Psoas muscle (tissue), 8 donors: ENCODE measurements around the gene HNRNPA1. TPM values are rescaled to one million over a fixed set of nuclear protein-coding genes. Genes with fewer than 3 reads are reported as not detected.

Experiments used
- ATAC-seq, 4 donors: fragments of 200-7000 bp; cut with Tn5 transposase; one replicate each; pipeline ENCODE4 v1.9.1; 2020; ENCODE audit warnings: moderate library complexity in 3 of 4, mild to moderate bottlenecking in 2 of 4
- DNase-seq, 2 donors: peaks; one replicate each; pipeline ENCODE4 v3.0.0-alpha.2; 2020
- H3K27ac ChIP-seq: fragments of 200-600 bp; one replicate; pipeline ENCODE4 v1.8.0; 2022
- H3K27me3 ChIP-seq, 3 donors: fragments of 200-600 bp in 1 of 3; one replicate each; pipeline versions ENCODE4 v1.6.1 to v1.8.0; 2013 to 2022; ENCODE audit warnings: low read length in 2 of 3, mild to moderate bottlenecking in 2 of 3, moderate library complexity in 1 of 3; ENCODE audit not compliant: insufficient read depth in 3 of 3
- H3K36me3 ChIP-seq, 2 donors: fragments of 200-600 bp in 1 of 2; one replicate each; pipeline versions ENCODE4 v1.6.1 to v1.8.0; 2013 to 2022; ENCODE audit warnings: low read depth in 1 of 2, mild to moderate bottlenecking in 1 of 2, moderate library complexity in 1 of 2; ENCODE audit not compliant: insufficient read depth in 1 of 2
- H3K4me1 ChIP-seq: fragments of 200-600 bp; one replicate; pipeline ENCODE4 v1.8.0; 2022
- H3K4me3 ChIP-seq: fragments of 200-600 bp; one replicate; pipeline ENCODE4 v1.8.0; 2022; ENCODE audit warnings: mild to moderate bottlenecking
- H3K9me3 ChIP-seq: fragments of 200-600 bp; one replicate; pipeline ENCODE4 v1.8.0; 2022
- WGBS, 3 donors: extraction: QIAGEN DNeasy Blood & Tissue Kit; methylation state at CpG; one replicate each; pipeline versions ENCODE4 v1.1.6 to v1.1.7; 2013; 5-methylcytosine and 5-hydroxymethylcytosine counted together
- intact Hi-C, 2 donors: fragments of 100-400 bp; cut with DNase I; formaldehyde crosslinking; loops; one replicate each; pipeline versions ENCODE4 v1.11.0 to v1.14.2; 2022
- polyA plus RNA-seq, 3 donors: library from polyadenylated mRNA; stranded (reverse); fragments of 200-250 nt; gene quantifications; one replicate each; pipeline ENCODE4 v1.2.3, GENCODE V29; 2013
- total RNA-seq, 4 donors: library from RNA; stranded (reverse); fragmentation: NEBNext Ultra II Directional in 2 of 4; extraction: Animal tissue kit (Norgen Biotek cat#: 25700) in 2 of 4; gene quantifications; one replicate each; pipeline versions ENCODE4 v1.2.1 to v1.2.4, GENCODE V29; 2021 to 2023
- TF ChIP-seq, protein P1 (sequence below): fragments of 200-600 bp; IDR thresholded peaks from one replicate; pipeline ENCODE4 v1.8.0; 2022; ENCODE audit warnings: antibody characterized with exemption
- donor health status: healthy with polysubstance abuse.
- donor health status: DM: no; HTN: no; CAD: no; lungs with moderate emphysema.
- donor health status: Bipolar disorder and iron deficiency.
- donor health status: healthy.
- donor health status: DM: yes; HTN: yes; CAD: no.
- donor health status: DM: no; HTN: no; CAD: no.
- donor health status: DM: no; HTN: no; CAD: no.
- donor health status: DM: yes; HTN: yes; CAD: no.

The HNRNPA1 gene
- total and polyA plus RNA-seq, 7 donors, result 282 to 826 (median 453) TPM

DNA sequence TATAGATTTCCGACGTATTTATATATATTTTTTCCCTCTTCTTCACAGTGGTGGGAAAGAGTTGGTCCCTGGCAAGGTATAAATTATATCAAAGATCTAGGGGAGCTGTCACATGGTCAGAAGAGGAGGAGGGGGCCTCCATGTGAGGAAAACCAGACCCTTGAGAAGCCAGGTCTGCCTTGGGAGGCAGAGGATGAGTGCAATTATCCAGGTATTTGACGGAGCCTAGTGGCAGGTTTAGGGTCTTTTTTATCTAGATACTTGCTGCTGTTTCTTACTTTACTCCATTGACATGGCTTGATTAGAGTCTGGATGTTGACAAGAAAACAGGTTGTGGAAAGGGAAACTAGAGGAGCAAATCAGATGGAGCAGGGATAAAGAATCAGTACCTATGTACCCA, 49.9 kb downstream of the HNRNPA1 start:
- 62 to 72% (median 65%) methylated on average over 3 of the region's 3 CpGs for WGBS, 3 donors
- TF ChIP-seq, protein P1, sequence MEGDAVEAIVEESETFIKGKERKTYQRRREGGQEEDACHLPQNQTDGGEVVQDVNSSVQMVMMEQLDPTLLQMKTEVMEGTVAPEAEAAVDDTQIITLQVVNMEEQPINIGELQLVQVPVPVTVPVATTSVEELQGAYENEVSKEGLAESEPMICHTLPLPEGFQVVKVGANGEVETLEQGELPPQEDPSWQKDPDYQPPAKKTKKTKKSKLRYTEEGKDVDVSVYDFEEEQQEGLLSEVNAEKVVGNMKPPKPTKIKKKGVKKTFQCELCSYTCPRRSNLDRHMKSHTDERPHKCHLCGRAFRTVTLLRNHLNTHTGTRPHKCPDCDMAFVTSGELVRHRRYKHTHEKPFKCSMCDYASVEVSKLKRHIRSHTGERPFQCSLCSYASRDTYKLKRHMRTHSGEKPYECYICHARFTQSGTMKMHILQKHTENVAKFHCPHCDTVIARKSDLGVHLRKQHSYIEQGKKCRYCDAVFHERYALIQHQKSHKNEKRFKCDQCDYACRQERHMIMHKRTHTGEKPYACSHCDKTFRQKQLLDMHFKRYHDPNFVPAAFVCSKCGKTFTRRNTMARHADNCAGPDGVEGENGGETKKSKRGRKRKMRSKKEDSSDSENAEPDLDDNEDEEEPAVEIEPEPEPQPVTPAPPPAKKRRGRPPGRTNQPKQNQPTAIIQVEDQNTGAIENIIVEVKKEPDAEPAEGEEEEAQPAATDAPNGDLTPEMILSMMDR, result no peak

DNA sequence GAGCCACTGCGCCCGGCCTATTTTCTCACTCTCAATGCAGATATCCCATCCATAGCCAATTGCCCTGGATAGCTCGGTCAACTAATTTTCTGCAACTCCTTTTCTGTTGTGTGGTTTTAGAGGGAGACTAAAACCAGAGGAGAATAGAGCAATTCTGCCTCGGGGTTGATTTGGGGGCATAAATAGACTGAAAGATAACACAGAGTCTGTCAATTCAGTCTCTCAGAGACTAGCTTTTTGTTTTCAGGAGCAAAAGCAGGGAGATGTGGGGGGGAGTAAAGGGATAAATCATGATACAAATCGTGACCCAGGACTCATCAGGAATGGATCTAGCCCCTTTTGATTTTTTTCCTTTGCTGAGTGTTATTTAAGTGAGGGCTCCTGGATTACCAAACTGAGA, 50.9 kb downstream of the HNRNPA1 start:
- no peaks in the 10 kb centered on the region for H3K9me3 ChIP-seq
- H3K27me3 ChIP-seq, result no peaks in the 10 kb centered on the region
- H3K4me1 ChIP-seq, result peaks cover 37% of the 10 kb centered on the region
- no peak overlapping the region for H3K4me3 ChIP-seq
- 84 to 88% (median 88%) methylated on average over 5 of the region's 5 CpGs for WGBS, 3 donors
- TF ChIP-seq, protein P1, result no peak
- no peak for DNase-seq
- H3K36me3 ChIP-seq, result peaks cover 0 to 20% of the 10 kb centered on the region in 2 donors
- no peak for ATAC-seq
- H3K27ac ChIP-seq, result no peak overlapping the region
- intact Hi-C loops, result no loop called here

More for the DNA sequence above, 49.9 kb downstream of the HNRNPA1 start:
- DNase-seq (no peak), ATAC-seq (no peak)
- Histone ChIP-seq H3K27ac (no peak overlapping the region), H3K27me3 (no peaks in the 10 kb centered on the region), H3K4me1 (peaks cover 44% of the 10 kb centered on the region), H3K4me3 (no peak overlapping the region), H3K9me3 (no peaks in the 10 kb centered on the region), H3K36me3 (peaks cover 0 to 20% of the 10 kb centered on the region in 2 donors)
- intact Hi-C loops, result no loop called here

DNA sequence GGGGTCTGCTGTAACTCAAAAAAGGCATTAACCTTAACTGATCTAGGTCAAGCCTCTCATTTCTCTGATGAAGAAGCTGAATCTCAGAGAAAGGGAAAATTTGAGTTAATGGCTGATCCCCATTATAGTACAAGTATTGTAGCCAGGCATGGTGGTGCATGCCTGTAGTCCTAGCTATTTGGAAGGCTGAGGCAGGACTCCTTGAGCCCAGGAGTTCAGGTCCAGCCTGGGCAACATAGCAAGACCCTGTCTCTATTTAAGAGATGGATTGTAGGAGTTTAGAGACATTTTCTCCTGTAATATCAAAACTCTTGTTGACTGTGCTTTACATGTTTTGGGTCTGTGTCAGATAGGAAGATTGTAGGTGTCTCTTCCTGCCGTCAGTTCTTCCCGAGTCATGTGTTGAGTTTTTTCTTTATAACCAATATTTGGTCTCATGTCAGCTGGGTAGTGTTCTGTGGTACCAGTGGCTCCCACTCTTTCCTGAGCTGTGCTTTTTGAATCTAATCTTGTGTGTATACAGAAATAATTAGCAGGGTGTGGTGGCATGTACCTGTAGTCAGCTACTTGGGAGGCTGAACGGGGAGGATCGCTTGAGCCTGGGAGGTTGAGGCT, 53.0 kb downstream of the HNRNPA1 start:
- TF ChIP-seq, protein P1, result no peak
- H3K27me3 ChIP-seq, result no peaks in the 10 kb centered on the region
- 94 to 96% (median 96%) methylated on average over 4 of the region's 4 CpGs for WGBS, 3 donors
- ATAC-seq (no peak), DNase-seq (no peak)
- H3K9me3 ChIP-seq, result no peaks in the 10 kb centered on the region
- peaks cover 0 to 17% of the 10 kb centered on the region in 2 donors for H3K36me3 ChIP-seq
- intact Hi-C loops, result no loop called here
- H3K27ac ChIP-seq, result no peak overlapping the region
- H3K4me1 ChIP-seq, result peaks cover 41% of the 10 kb centered on the region
- H3K4me3 ChIP-seq, result no peak overlapping the region

Other genes starting within 250 kb of the HNRNPA1 start
- gene HOXC5, start 247.7 kb upstream of the HNRNPA1 start, total RNA-seq, result 1 to 10 TPM in 2 of 4 donors, under 1 TPM in 2; 0.25 to 3.3 (median 1.1) TPM
- under 1 TPM; 0.03 to 0.58 (median 0.04) TPM for gene HOXC5, start 247.7 kb upstream of the HNRNPA1 start, polyA plus RNA-seq
- 1 to 10 TPM; 1.6 to 4.7 (median 2.6) TPM for gene HOXC4, start 226.9 kb upstream of the HNRNPA1 start, total RNA-seq
- gene HOXC4, start 226.9 kb upstream of the HNRNPA1 start, polyA plus RNA-seq, result 1 to 10 TPM in 2 of 3 donors, under 1 TPM in 1; 0.72 to 1.4 (median 1.1) TPM
- gene SMUG1, start 91.7 kb upstream of the HNRNPA1 start, total RNA-seq, result 10 to 100 TPM; 16.4 to 25.7 (median 19.7) TPM
- 10 to 100 TPM; 28.2 to 49.2 (median 36.5) TPM for gene SMUG1, start 91.7 kb upstream of the HNRNPA1 start, polyA plus RNA-seq
- gene CBX5, start 604 bp upstream of the HNRNPA1 start, total RNA-seq, result 10 to 100 TPM; 12.1 to 19.3 (median 16.4) TPM
- gene CBX5, start 604 bp upstream of the HNRNPA1 start, polyA plus RNA-seq, result 1 to 10 TPM; 5.2 to 9.3 (median 8.4) TPM
- gene NFE2, start 20.3 kb downstream of the HNRNPA1 start, total RNA-seq, result 1 to 10 TPM in 1 of 4 donors, under 1 TPM in 3; 0.30 to 1.6 (median 0.50) TPM
- gene NFE2, start 20.3 kb downstream of the HNRNPA1 start, polyA plus RNA-seq, result under 1 TPM; 0.10 to 0.26 (median 0.18) TPM
- gene COPZ1, start 44.4 kb downstream of the HNRNPA1 start, total RNA-seq, result 100 to 1,000 TPM in 1 of 4 donors, 10 to 100 TPM in 3; 84.4 to 102 (median 93.0) TPM
- gene COPZ1, start 44.4 kb downstream of the HNRNPA1 start, polyA plus RNA-seq, result 100 to 1,000 TPM in 1 of 3 donors, 10 to 100 TPM in 2; 77.8 to 131 (median 86.6) TPM
- under 1 TPM in 1 of 4 donors, not detected in 3; 0.40 TPM for gene GPR84, start 83.8 kb downstream of the HNRNPA1 start, total RNA-seq
- under 1 TPM in 1 of 3 donors, not detected in 2; 0.16 TPM for gene GPR84, start 83.8 kb downstream of the HNRNPA1 start, polyA plus RNA-seq
- gene ZNF385A, start 104.0 kb downstream of the HNRNPA1 start, total RNA-seq, result 10 to 100 TPM; 25.5 to 85.8 (median 68.9) TPM
- gene ZNF385A, start 104.0 kb downstream of the HNRNPA1 start, polyA plus RNA-seq, result 10 to 100 TPM in 2 of 3 donors, 1 to 10 TPM in 1; 4.9 to 28.0 (median 24.5) TPM
- 10 to 100 TPM; 24.0 to 80.3 (median 41.9) TPM for gene ITGA5, start 138.5 kb downstream of the HNRNPA1 start, total RNA-seq
- 100 to 1,000 TPM in 1 of 3 donors, 10 to 100 TPM in 2; 13.7 to 244 (median 39.7) TPM for gene ITGA5, start 138.5 kb downstream of the HNRNPA1 start, polyA plus RNA-seq
- gene GTSF1, start 192.9 kb downstream of the HNRNPA1 start, total RNA-seq, result under 1 TPM in 1 of 4 donors, not detected in 3; 0.94 TPM
- not detected for gene GTSF1, start 192.9 kb downstream of the HNRNPA1 start, polyA plus RNA-seq
- gene NCKAP1L, start 217.0 kb downstream of the HNRNPA1 start, total RNA-seq, result 1 to 10 TPM; 3.2 to 4.7 (median 4.1) TPM
- gene NCKAP1L, start 217.0 kb downstream of the HNRNPA1 start, polyA plus RNA-seq, result under 1 TPM; 0.44 to 0.81 (median 0.75) TPM